GM12878 (cell line): ENCODE results near the gene HPS6. TPM values are rescaled to one million over a fixed set of nuclear protein-coding genes. Genes with fewer than 3 reads are reported as not detected.

Experiments
- CBX3 ChIP-seq: fragments of 200-600 bp; sonication (generic); IDR thresholded peaks from 2 replicates; pipeline ENCODE4 v1.6.1; 2016; ENCODE audit warnings: low read depth, borderline replicate concordance
- MEF2A ChIP-seq: IDR thresholded peaks from 2 replicates; pipeline ENCODE4 v1.6.1; 2011; ENCODE audit warnings: low read depth, mild to moderate bottlenecking, low read length, moderate library complexity; ENCODE audit not compliant: insufficient read depth
- NR2C2 ChIP-seq: IDR thresholded peaks from 2 replicates; pipeline ENCODE4 v1.6.1; 2011; ENCODE audit warnings: borderline replicate concordance, low read depth; ENCODE audit not compliant: control insufficient read depth, insufficient read length
- PAX8 ChIP-seq: fragments of 450-650 bp; IDR thresholded peaks from 2 replicates; pipeline ENCODE4 v1.6.1; 2017; ENCODE audit warnings: mild to moderate bottlenecking, moderate library complexity
- PML ChIP-seq: IDR thresholded peaks from 2 replicates; pipeline ENCODE4 v1.6.1; 2012; ENCODE audit warnings: low read length, inconsistent platforms
- SIN3A ChIP-seq: IDR thresholded peaks from 2 replicates; pipeline ENCODE4 v1.6.1; 2012; ENCODE audit warnings: low read depth, low read length, improper control_type of control experiment
- ZBED1 ChIP-seq: IDR thresholded peaks from 2 replicates; pipeline ENCODE4 v1.6.1; 2016; ENCODE audit warnings: borderline replicate concordance
- polyA plus RNA-seq, 11 experiments: library from polyadenylated mRNA; depleted of rRNA in 4 of 11; unstranded in 6 of 11; stranded (reverse) in 5 of 11; fragments of >200 nt; fragmentation: Nextera tagmentation in 4 of 11; fragmentation: Illumina TruSeq in 1 of 11; extraction: Ambion mirVana in 4 of 11; extraction: Trizol in 1 of 11; gene quantifications; 1 replicate in 1 of 11; 2 replicates in 10 of 11; pipeline versions ENCODE4 v1.2.1 to v1.2.3, GENCODE V29; 2011 to 2016; ENCODE audit warnings: inconsistent platforms in 2 of 11, missing spikeins in 2 of 11, low read depth in 1 of 11
- total RNA-seq, 4 experiments: library from RNA; depleted of rRNA in 3 of 4; stranded (reverse); fragments of >200 nt in 3 of 4; fragmentation: Illumina TruSeq in 1 of 4; extraction: Trizol in 1 of 4; gene quantifications; 2 replicates each; pipeline versions ENCODE4 v1.2.1 to v1.2.3, GENCODE V29; 2013 to 2021
- TF ChIP-seq, protein P1 (sequence below): fragments of 450-650 bp; IDR thresholded peaks from 2 replicates; pipeline ENCODE4 v1.6.1; 2017; ENCODE audit warnings: mild to moderate bottlenecking, moderate library complexity
- TF ChIP-seq, protein P2 (sequence below): fragments of 450-650 bp; IDR thresholded peaks from 2 replicates; pipeline ENCODE4 v1.6.1; 2018; ENCODE audit warnings: mild to moderate bottlenecking, low read depth, moderate library complexity; ENCODE audit not compliant: partially characterized antibody

Gene HPS6
- total and polyA plus RNA-seq, 10 of the 15 experiments (the other 5 are each of a cell fraction or from before 2014, with no cell fraction given): 1.4 to 28.0 (median 12.0) TPM

DNA sequence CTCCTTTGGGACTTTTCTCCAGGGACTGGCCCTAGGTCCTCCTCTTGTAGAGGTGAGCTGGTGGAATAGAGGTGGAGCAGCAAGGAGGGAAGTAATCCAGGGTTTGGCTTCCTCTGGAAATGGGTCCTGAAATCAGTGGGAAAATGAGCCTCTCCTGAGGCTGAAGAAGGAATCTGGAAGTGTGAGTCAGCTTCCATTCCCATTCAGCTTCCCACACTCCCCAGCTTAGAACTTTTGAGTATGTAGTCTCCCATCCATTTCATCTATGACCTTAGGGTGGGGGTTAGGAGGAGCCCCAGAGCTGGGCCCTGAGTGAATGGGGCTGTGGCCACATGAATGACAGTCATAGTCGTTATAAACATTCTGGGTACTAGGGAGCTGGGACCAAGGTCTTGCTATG, 37.3 kb downstream of the HPS6 start (continued):
- TF ChIP-seq, protein P1, sequence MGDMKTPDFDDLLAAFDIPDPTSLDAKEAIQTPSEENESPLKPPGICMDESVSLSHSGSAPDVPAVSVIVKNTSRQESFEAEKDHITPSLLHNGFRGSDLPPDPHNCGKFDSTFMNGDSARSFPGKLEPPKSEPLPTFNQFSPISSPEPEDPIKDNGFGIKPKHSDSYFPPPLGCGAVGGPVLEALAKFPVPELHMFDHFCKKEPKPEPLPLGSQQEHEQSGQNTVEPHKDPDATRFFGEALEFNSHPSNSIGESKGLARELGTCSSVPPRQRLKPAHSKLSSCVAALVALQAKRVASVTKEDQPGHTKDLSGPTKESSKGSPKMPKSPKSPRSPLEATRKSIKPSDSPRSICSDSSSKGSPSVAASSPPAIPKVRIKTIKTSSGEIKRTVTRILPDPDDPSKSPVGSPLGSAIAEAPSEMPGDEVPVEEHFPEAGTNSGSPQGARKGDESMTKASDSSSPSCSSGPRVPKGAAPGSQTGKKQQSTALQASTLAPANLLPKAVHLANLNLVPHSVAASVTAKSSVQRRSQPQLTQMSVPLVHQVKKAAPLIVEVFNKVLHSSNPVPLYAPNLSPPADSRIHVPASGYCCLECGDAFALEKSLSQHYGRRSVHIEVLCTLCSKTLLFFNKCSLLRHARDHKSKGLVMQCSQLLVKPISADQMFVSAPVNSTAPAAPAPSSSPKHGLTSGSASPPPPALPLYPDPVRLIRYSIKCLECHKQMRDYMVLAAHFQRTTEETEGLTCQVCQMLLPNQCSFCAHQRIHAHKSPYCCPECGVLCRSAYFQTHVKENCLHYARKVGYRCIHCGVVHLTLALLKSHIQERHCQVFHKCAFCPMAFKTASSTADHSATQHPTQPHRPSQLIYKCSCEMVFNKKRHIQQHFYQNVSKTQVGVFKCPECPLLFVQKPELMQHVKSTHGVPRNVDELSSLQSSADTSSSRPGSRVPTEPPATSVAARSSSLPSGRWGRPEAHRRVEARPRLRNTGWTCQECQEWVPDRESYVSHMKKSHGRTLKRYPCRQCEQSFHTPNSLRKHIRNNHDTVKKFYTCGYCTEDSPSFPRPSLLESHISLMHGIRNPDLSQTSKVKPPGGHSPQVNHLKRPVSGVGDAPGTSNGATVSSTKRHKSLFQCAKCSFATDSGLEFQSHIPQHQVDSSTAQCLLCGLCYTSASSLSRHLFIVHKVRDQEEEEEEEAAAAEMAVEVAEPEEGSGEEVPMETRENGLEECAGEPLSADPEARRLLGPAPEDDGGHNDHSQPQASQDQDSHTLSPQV: no peak
- TF ChIP-seq, protein P2, sequence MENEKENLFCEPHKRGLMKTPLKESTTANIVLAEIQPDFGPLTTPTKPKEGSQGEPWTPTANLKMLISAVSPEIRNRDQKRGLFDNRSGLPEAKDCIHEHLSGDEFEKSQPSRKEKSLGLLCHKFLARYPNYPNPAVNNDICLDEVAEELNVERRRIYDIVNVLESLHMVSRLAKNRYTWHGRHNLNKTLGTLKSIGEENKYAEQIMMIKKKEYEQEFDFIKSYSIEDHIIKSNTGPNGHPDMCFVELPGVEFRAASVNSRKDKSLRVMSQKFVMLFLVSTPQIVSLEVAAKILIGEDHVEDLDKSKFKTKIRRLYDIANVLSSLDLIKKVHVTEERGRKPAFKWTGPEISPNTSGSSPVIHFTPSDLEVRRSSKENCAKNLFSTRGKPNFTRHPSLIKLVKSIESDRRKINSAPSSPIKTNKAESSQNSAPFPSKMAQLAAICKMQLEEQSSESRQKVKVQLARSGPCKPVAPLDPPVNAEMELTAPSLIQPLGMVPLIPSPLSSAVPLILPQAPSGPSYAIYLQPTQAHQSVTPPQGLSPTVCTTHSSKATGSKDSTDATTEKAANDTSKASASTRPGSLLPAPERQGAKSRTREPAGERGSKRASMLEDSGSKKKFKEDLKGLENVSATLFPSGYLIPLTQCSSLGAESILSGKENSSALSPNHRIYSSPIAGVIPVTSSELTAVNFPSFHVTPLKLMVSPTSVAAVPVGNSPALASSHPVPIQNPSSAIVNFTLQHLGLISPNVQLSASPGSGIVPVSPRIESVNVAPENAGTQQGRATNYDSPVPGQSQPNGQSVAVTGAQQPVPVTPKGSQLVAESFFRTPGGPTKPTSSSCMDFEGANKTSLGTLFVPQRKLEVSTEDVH: no peak
- TF ChIP-seq NR2C2 (no peak), PAX8 (no peak), MEF2A (no peak), ZBED1 (no peak), PML (no peak), SIN3A (no peak), CBX3 (no peak)
